Loucy (cell line): ENCODE results near the gene SLC19A3.

Source experiments
- EZH2phosphoT487 ChIP-seq: fragments of 200-600 bp; IDR thresholded peaks from 2 replicates; pipeline ENCODE4 v1.6.1; 2018; ENCODE audit warnings: antibody characterized with exemption, mild to moderate bottlenecking, moderate library complexity, borderline replicate concordance
- TF ChIP-seq, protein P1 (sequence below): fragments of 200-600 bp; sonication (generic); conservative IDR thresholded peaks from 2 replicates; pipeline ENCODE4 v1.5.1; 2014; ENCODE audit warnings: mild to moderate bottlenecking, antibody characterized with exemption, low read length

DNA sequence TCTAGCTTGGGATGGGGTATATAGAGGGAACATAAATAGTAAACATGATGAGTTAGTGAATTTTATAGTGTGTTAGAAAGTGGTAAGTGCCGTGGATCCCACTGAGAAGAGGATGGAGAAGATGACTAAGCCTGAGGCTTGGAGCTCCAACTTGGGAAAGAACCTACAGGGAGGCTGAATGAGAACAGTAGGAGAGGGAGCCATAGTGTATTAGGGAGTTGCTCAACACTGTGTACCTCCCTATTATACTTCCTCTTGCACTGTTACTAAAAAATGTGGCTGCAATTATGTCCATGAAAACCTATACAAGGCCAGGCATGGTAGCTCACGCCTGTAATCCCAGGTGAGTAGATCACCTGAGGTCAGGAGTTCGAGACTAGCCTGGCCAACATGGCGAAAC, 2.9 kb upstream of the SLC19A3 start:
- TF ChIP-seq, protein P1, sequence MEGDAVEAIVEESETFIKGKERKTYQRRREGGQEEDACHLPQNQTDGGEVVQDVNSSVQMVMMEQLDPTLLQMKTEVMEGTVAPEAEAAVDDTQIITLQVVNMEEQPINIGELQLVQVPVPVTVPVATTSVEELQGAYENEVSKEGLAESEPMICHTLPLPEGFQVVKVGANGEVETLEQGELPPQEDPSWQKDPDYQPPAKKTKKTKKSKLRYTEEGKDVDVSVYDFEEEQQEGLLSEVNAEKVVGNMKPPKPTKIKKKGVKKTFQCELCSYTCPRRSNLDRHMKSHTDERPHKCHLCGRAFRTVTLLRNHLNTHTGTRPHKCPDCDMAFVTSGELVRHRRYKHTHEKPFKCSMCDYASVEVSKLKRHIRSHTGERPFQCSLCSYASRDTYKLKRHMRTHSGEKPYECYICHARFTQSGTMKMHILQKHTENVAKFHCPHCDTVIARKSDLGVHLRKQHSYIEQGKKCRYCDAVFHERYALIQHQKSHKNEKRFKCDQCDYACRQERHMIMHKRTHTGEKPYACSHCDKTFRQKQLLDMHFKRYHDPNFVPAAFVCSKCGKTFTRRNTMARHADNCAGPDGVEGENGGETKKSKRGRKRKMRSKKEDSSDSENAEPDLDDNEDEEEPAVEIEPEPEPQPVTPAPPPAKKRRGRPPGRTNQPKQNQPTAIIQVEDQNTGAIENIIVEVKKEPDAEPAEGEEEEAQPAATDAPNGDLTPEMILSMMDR = no peak
- no peak for TF ChIP-seq EZH2phosphoT487
